HCT116 (cell line): ENCODE measurements around the gene ZFP92. TPM values are rescaled to one million over a fixed set of nuclear protein-coding genes. Genes with fewer than 3 reads are reported as not detected.

Experiments
- ATAC-seq: fragments of 200-7000 bp; cut with Tn5 transposase; 2 replicates; pipeline ENCODE4 v1.9.1; 2020; ENCODE audit warnings: mild to moderate bottlenecking, moderate library complexity
- BruUV-seq: library from RNA; stranded (reverse); fragments of 400-500 nt; replicated peaks from 2 replicates; lab custom pipeline; 2021; lab: Mats Ljungman, UMichigan
- CTCF ChIA-PET: fragments of 300-600 bp; sonication (Branson Sonifier 250); formaldehyde crosslinking; loops from one replicate; lab custom pipeline; 2021; ENCODE audit warnings: antibody characterized with exemption; lab: Charles Lee
- POLR2A ChIA-PET: fragments of 300-600, 350-600 bp; sonication (Branson Sonifier 250); formaldehyde crosslinking; loops from one replicate; lab custom pipeline; 2021; ENCODE audit warnings: antibody characterized with exemption; lab: Charles Lee
- RAD21 ChIA-PET, 2 experiments: fragments of 300-600 bp; sonication (Branson Sonifier 250); formaldehyde crosslinking; loops; one replicate each; lab custom pipeline; 2023; ENCODE audit warnings: low total read pairs in 2 of 2; ENCODE audit not compliant: uncharacterized antibody in 2 of 2, unreplicated experiment in 2 of 2, low non-redundant PET in 1 of 2; lab: Charles Lee
- DNase-seq: peaks from one replicate; pipeline ENCODE4 v3.0.0-alpha.2; 2010; ENCODE audit warnings: low read depth, low spot score
- H2AFZ ChIP-seq: fragments of 200-600 bp; shearing (Covaris generic), sonication (generic); 2 replicates; pipeline ENCODE4 v1.6.1; 2017; ENCODE audit warnings: low read depth, mixed run types, mixed read lengths, antibody characterized with exemption, low read length; ENCODE audit not compliant: poor library complexity, severe bottlenecking
- H3K27ac ChIP-seq: 2 replicates; pipeline ENCODE4 v1.5.1; 2012; ENCODE audit warnings: low read depth, low read length
- H3K27me3 ChIP-seq: fragments of 200-600 bp; sonication (generic); 2 replicates; pipeline ENCODE4 v1.6.1; 2016; ENCODE audit warnings: mixed run types, low read length, mixed read lengths; ENCODE audit not compliant: insufficient read depth
- H3K36me3 ChIP-seq, 2 experiments: fragments of 200-500 bp in 1 of 2; fragments of 200-600 bp in 1 of 2; sonication (Bioruptor generic) in 1 of 2; sonication (generic) in 1 of 2; 2 replicates each; pipeline versions ENCODE4 v1.5.1 to v1.6.1; 2014 to 2016; ENCODE audit warnings: low read length in 2 of 2, inconsistent platforms in 1 of 2, mixed read lengths in 1 of 2, mixed run types in 1 of 2; ENCODE audit not compliant: insufficient read depth in 2 of 2, control insufficient read depth in 1 of 2
- H3K4me1 ChIP-seq, 2 experiments: fragments of 200-600 bp in 1 of 2; sonication (generic) in 1 of 2; 2 replicates each; pipeline versions ENCODE4 v1.5.1 to v1.6.1; 2012 to 2017; ENCODE audit warnings: low read length in 2 of 2, inconsistent platforms in 1 of 2, mild to moderate bottlenecking in 1 of 2, mixed read lengths in 1 of 2, mixed run types in 1 of 2, moderate library complexity in 1 of 2; ENCODE audit not compliant: insufficient read depth in 2 of 2, control insufficient read depth in 1 of 2
- H3K4me2 ChIP-seq: fragments of 200-600 bp; sonication (generic); 2 replicates; pipeline ENCODE4 v1.6.1; 2017; ENCODE audit warnings: mixed run types, low read length, mixed read lengths
- H3K4me3 ChIP-seq, 2 experiments: fragments of 200-600 bp in 1 of 2; sonication (generic) in 1 of 2; replicated peaks in 1 of 2; 2 replicates each; pipeline ENCODE4 v1.5.1; 2011 to 2016; ENCODE audit warnings: low read length in 2 of 2, control low read depth in 1 of 2, low read depth in 1 of 2, mild to moderate bottlenecking in 1 of 2, mixed read lengths in 1 of 2, mixed run types in 1 of 2
- H3K79me2 ChIP-seq: fragments of 200-600 bp; sonication (generic); 2 replicates; pipeline ENCODE4 v1.6.1; 2017; ENCODE audit warnings: mild to moderate bottlenecking, mixed run types, low read length, moderate library complexity, mixed read lengths; ENCODE audit not compliant: insufficient read depth
- H3K9ac ChIP-seq: fragments of 200-600 bp; sonication (generic); 2 replicates; pipeline ENCODE4 v1.6.1; 2016; ENCODE audit warnings: low read length, mixed read lengths
- H3K9me2 ChIP-seq: fragments of 200-600 bp; sonication (generic), shearing (Covaris generic); 2 replicates; pipeline ENCODE4 v1.6.1; 2017; ENCODE audit warnings: mixed run types, mild to moderate bottlenecking, moderate library complexity; ENCODE audit not compliant: insufficient read depth
- H3K9me3 ChIP-seq, 2 experiments: fragments of 200-500 bp in 1 of 2; fragments of 200-600 bp in 1 of 2; sonication (Bioruptor generic) in 1 of 2; sonication (generic) in 1 of 2; 2 replicates each; pipeline ENCODE4 v1.6.1; 2014 to 2017; ENCODE audit warnings: low read length in 2 of 2, mixed read lengths in 2 of 2, inconsistent platforms in 1 of 2, low read depth in 1 of 2, mild to moderate bottlenecking in 1 of 2, mixed run types in 1 of 2, moderate library complexity in 1 of 2; ENCODE audit not compliant: control insufficient read depth in 1 of 2, insufficient read depth in 1 of 2
- H4K20me1 ChIP-seq: fragments of 200-600 bp; sonication (generic), shearing (Covaris generic); 2 replicates; pipeline ENCODE4 v1.6.1; 2017; ENCODE audit warnings: mixed run types, mild to moderate bottlenecking, moderate library complexity; ENCODE audit not compliant: insufficient read depth
- CEBPB ChIP-seq: IDR thresholded peaks from 2 replicates; pipeline ENCODE4 v1.6.1; 2012; ENCODE audit warnings: low read depth
- EGR1 ChIP-seq: IDR thresholded peaks from 2 replicates; pipeline ENCODE4 v1.6.1; 2012; ENCODE audit warnings: low read depth
- EZH2 ChIP-seq: fragments of 200-600 bp; sonication (generic); IDR thresholded peaks from 2 replicates; pipeline ENCODE4 v1.6.1; 2017; ENCODE audit warnings: antibody characterized with exemption, mixed run types
- EZH2phosphoT487 ChIP-seq: fragments of 200-600 bp; IDR thresholded peaks from 2 replicates; pipeline ENCODE4 v1.6.1; 2018; ENCODE audit warnings: antibody characterized with exemption, borderline replicate concordance
- FOSL1 ChIP-seq: IDR thresholded peaks from 2 replicates; pipeline ENCODE4 v1.6.1; 2012; ENCODE audit warnings: low read depth
- JUND ChIP-seq: IDR thresholded peaks from 2 replicates; pipeline ENCODE4 v1.6.1; 2012
- POLR2AphosphoS5 ChIP-seq: IDR thresholded peaks from 2 replicates; pipeline ENCODE4 v1.6.1; 2011; ENCODE audit warnings: mild to moderate bottlenecking, low read depth, low read length, moderate library complexity
- RAD21 ChIP-seq: IDR thresholded peaks from 2 replicates; pipeline ENCODE4 v1.6.1; 2012; ENCODE audit warnings: low read depth, mild to moderate bottlenecking
- SIN3A ChIP-seq: IDR thresholded peaks from 2 replicates; pipeline ENCODE4 v1.6.1; 2012; ENCODE audit warnings: low read depth
- SP1 ChIP-seq: IDR thresholded peaks from 2 replicates; pipeline ENCODE4 v1.6.1; 2012; ENCODE audit warnings: low read depth
- SRF ChIP-seq: IDR thresholded peaks from 2 replicates; pipeline ENCODE4 v1.6.1; 2012; ENCODE audit warnings: low read depth
- TCF7L2 ChIP-seq: IDR thresholded peaks from 2 replicates; pipeline ENCODE4 v1.7.0; 2011; ENCODE audit warnings: borderline replicate concordance, inconsistent platforms; ENCODE audit not compliant: insufficient read depth, insufficient read length; ENCODE audit errors: extremely low read depth
- ZFX ChIP-seq: fragments of 450-650 bp; IDR thresholded peaks from 2 replicates; pipeline ENCODE4 v1.6.1; 2017
- ZNF274 ChIP-seq: fragments of 200-500 bp; sonication (Bioruptor generic); IDR thresholded peaks from 2 replicates; pipeline ENCODE4 v1.6.1; 2014; ENCODE audit warnings: mild to moderate bottlenecking, low read depth, low read length, inconsistent platforms
- intact Hi-C: fragments of 100-400 bp; cut with micrococcal nuclease; formaldehyde crosslinking; loops from 2 replicates; pipeline ENCODE4 v1.10.0; 2022
- total RNA-seq: library from RNA; stranded (reverse); gene quantifications from one replicate; pipeline ENCODE4 v1.2.1, GENCODE V29; 2021; ENCODE audit not compliant: unreplicated experiment
- TF ChIP-seq, protein P1 (sequence below): IDR thresholded peaks from 2 replicates; pipeline ENCODE4 v1.6.1; 2011; ENCODE audit warnings: mild to moderate bottlenecking, low read length, moderate library complexity; ENCODE audit not compliant: insufficient replicate concordance; ENCODE audit errors: extremely low read depth
- TF ChIP-seq, protein P2 (sequence below), 3 experiments: fragments of 200-600 bp in 1 of 3; sonication (generic) in 1 of 3; IDR thresholded peaks in 2 of 3; conservative IDR thresholded peaks in 1 of 3; 2 replicates each; pipeline ENCODE4 v1.5.1; 2012 to 2017; ENCODE audit warnings: low read depth in 2 of 3, low read length in 2 of 3, antibody characterized with exemption in 1 of 3, borderline replicate concordance in 1 of 3, control low read depth in 1 of 3, mild to moderate bottlenecking in 1 of 3, mixed read lengths in 1 of 3, mixed run types in 1 of 3, moderate library complexity in 1 of 3; ENCODE audit not compliant: insufficient read depth in 1 of 3

Gene ZFP92
- total RNA-seq, 1 experiment from 2014 or later = not detected

DNA sequence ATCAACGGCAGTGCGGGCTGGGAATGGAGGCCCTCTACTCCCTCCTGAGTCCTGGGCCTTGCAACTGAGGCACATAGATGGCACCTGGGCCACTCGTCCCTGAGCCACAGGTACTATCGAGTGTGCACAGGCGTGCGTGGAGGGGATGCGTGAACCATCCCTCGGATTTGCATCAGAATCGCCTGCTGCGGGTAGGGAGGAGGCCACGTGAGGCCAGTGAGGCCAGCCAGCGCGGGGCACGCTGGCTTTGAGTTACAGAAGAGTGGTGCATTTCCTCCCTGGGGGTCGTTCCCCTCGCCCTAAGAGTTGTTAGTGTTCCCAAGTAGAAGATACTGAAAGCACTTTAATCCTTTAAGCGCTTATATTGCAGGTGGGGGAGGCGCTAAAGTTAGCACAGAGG is 10.6 kb downstream of the ZFP92 start:
- Histone ChIP-seq H3K4me3 (no peak overlapping the region), H3K9me2 (no peaks in the 10 kb centered on the region), H3K79me2 (no peaks in the 10 kb centered on the region), H3K9me3 (no peaks in the 10 kb centered on the region), H3K36me3 (no peaks in the 10 kb centered on the region), H3K4me1 (no peaks in the 10 kb centered on the region), H4K20me1 (no peaks in the 10 kb centered on the region), H3K27ac (no peak overlapping the region), H2AFZ (no peak overlapping the region), H3K4me2 (no peak overlapping the region), H3K9ac (no peak overlapping the region), H3K27me3 (no peaks in the 10 kb centered on the region)
- TF ChIP-seq, protein P1, sequence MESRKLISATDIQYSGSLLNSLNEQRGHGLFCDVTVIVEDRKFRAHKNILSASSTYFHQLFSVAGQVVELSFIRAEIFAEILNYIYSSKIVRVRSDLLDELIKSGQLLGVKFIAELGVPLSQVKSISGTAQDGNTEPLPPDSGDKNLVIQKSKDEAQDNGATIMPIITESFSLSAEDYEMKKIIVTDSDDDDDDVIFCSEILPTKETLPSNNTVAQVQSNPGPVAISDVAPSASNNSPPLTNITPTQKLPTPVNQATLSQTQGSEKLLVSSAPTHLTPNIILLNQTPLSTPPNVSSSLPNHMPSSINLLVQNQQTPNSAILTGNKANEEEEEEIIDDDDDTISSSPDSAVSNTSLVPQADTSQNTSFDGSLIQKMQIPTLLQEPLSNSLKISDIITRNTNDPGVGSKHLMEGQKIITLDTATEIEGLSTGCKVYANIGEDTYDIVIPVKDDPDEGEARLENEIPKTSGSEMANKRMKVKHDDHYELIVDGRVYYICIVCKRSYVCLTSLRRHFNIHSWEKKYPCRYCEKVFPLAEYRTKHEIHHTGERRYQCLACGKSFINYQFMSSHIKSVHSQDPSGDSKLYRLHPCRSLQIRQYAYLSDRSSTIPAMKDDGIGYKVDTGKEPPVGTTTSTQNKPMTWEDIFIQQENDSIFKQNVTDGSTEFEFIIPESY = no peak
- ChIA-PET POLR2A (no interaction called here), CTCF (no interaction called here), RAD21 (no interaction called here)
- ATAC-seq (no peak), DNase-seq (no peak)
- no TSS peak for BruUV-seq
- intact Hi-C loops = no loop called here

DNA sequence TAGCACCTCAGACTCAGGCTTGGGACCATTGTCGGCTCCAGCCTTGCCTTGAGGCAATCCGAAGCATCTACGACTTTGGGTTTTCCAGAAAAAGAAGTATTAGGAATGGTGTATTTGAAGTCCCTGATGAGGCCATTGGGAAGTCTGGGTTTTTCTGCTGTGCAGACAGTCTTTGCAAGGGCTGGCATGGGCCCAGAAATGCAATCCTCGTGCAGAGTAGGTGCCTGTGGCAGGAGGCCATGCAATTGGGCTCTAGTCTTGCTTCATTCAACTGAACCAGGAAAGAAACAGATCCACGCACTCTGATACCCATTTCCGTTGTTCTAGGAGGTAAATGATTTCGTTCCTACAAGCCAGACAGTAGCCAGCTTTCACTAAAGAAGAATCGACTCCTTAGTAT is 12.4 kb downstream of the ZFP92 start:
- POLR2A ChIA-PET = no interaction called here
- Histone ChIP-seq H3K27ac (no peak overlapping the region), H3K4me2 (no peak overlapping the region), H3K4me1 (no peaks in the 10 kb centered on the region), H3K4me3 (no peak overlapping the region), H2AFZ (no peak overlapping the region), H3K79me2 (no peaks in the 10 kb centered on the region), H3K9ac (no peak overlapping the region), H3K36me3 (no peaks in the 10 kb centered on the region), H3K9me2 (no peaks in the 10 kb centered on the region), H3K27me3 (no peaks in the 10 kb centered on the region), H4K20me1 (no peaks in the 10 kb centered on the region), H3K9me3 (no peaks in the 10 kb centered on the region)
- DNase-seq = no peak
- CTCF ChIA-PET = no interaction called here
- no peak for ATAC-seq
- BruUV-seq = no TSS peak
- no peak for TF ChIP-seq TCF7L2
- no peak for TF ChIP-seq POLR2AphosphoS5
- TF ChIP-seq, protein P1 = no peak
- no peak for TF ChIP-seq ZNF274
- no peak for TF ChIP-seq EZH2
- no peak for TF ChIP-seq EZH2phosphoT487
- no peak for TF ChIP-seq SIN3A
- TF ChIP-seq ZFX = no peak
- TF ChIP-seq EGR1 = no peak
- TF ChIP-seq FOSL1 = no peak
- no peak for TF ChIP-seq JUND
- TF ChIP-seq CEBPB = no peak
- no peak for TF ChIP-seq RAD21
- TF ChIP-seq, protein P2, sequence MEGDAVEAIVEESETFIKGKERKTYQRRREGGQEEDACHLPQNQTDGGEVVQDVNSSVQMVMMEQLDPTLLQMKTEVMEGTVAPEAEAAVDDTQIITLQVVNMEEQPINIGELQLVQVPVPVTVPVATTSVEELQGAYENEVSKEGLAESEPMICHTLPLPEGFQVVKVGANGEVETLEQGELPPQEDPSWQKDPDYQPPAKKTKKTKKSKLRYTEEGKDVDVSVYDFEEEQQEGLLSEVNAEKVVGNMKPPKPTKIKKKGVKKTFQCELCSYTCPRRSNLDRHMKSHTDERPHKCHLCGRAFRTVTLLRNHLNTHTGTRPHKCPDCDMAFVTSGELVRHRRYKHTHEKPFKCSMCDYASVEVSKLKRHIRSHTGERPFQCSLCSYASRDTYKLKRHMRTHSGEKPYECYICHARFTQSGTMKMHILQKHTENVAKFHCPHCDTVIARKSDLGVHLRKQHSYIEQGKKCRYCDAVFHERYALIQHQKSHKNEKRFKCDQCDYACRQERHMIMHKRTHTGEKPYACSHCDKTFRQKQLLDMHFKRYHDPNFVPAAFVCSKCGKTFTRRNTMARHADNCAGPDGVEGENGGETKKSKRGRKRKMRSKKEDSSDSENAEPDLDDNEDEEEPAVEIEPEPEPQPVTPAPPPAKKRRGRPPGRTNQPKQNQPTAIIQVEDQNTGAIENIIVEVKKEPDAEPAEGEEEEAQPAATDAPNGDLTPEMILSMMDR (IDR thresholded peaks at IDR 0.05 in 2 of 3, conservative IDR thresholded peaks at IDR 0.05 in 1 of 3; ENCODE audit: borderline replicate concordance in 1 of 3, insufficient read depth in 1 of 3, low read depth in 2 of 3, low read length in 2 of 3) = no peak
- TF ChIP-seq SP1 = no peak
- no peak for TF ChIP-seq SRF
- RAD21 ChIA-PET = no interaction called here
- intact Hi-C loops = no loop called here
